ENCODE data around the gene THSD4. TPM values are rescaled to one million over a fixed set of nuclear protein-coding genes. Genes with fewer than 3 reads are reported as not detected.
A peak's percentile ranks its signal among the peaks of the same experiment; 100 is the strongest.

Gene THSD4
- total RNA-seq, 4 donors from 2014 or later, result 39.4 to 232 (median 127) TPM

- no peaks in the 10 kb centered on the region for H3K36me3 ChIP-seq
- no peak for TF ChIP-seq POLR2A (IDR thresholded peaks at IDR 0.05)
- TF ChIP-seq CTCF (IDR thresholded peaks at IDR 0.05), result no peak
- peaks cover 0 to 36% (median 0%) of the 10 kb centered on the region in 3 donors for H3K4me1 ChIP-seq
- H3K4me3 ChIP-seq, result no peak overlapping the region
- H3K27ac ChIP-seq, result peak overlapping the region in 3 of 4 donors; percentile 40 to 55 (median 40)
- no peaks in the 10 kb centered on the region for H3K9me3 ChIP-seq
- WGBS, 2 donors, result 54 to 73% methylated on average over 4 to 5 of the region's 5 CpGs
- no peak for DNase-seq
- intact Hi-C loops (cut with DNase I), result no loop called here
- H3K27me3 ChIP-seq, result no peaks in the 10 kb centered on the region
Observed at GRCh38 chr15:71083349-71083748, 31.9 kb upstream of the THSD4 start.

GRCh38 chr15:71084264-71084663, 31.0 kb upstream of the THSD4 start:
- no peak for TF ChIP-seq POLR2A (IDR thresholded peaks at IDR 0.05)
- TF ChIP-seq CTCF (IDR thresholded peaks at IDR 0.05), result no peak
- Histone ChIP-seq H3K36me3 (no peaks in the 10 kb centered on the region), H3K9me3 (no peaks in the 10 kb centered on the region), H3K27ac (no peak overlapping the region), H3K4me3 (no peak overlapping the region), H3K4me1 (peaks cover 0 to 28% (median 0%) of the 10 kb centered on the region in 3 donors), H3K27me3 (no peaks in the 10 kb centered on the region)
- intact Hi-C loops (cut with DNase I), result no loop called here
- DNase-seq, result no peak
- 81 to 89% methylated on average over 2 of the region's 2 CpGs for whole genome bisulfite sequencing, 2 donors

- H3K27ac ChIP-seq, result no peak overlapping the region
- peaks cover 0 to 13% (median 0%) of the 10 kb centered on the region in 3 donors for H3K4me1 ChIP-seq
- no peaks in the 10 kb centered on the region for H3K27me3 ChIP-seq
- H3K9me3 ChIP-seq, result no peaks in the 10 kb centered on the region
- H3K36me3 ChIP-seq, result no peaks in the 10 kb centered on the region
- no peak overlapping the region for H3K4me3 ChIP-seq
- intact Hi-C loops (cut with DNase I), result no loop called here
- no peak for TF ChIP-seq CTCF (IDR thresholded peaks at IDR 0.05)
- TF ChIP-seq POLR2A (IDR thresholded peaks at IDR 0.05), result no peak
- DNase-seq, result no peak
- 82 to 87% methylated on average over 3 of the region's 3 CpGs for WGBS, 2 donors
Observed at GRCh38 chr15:71085809-71086208, 29.5 kb upstream of the THSD4 start.

GRCh38 chr15:71088155-71088554, 27.1 kb upstream of the THSD4 start:
- no peak overlapping the region for H3K4me3 ChIP-seq
- no peaks in the 10 kb centered on the region for H3K27me3 ChIP-seq
- H3K9me3 ChIP-seq, result no peaks in the 10 kb centered on the region
- TF ChIP-seq POLR2A (IDR thresholded peaks at IDR 0.05), result no peak
- no peak for TF ChIP-seq CTCF (IDR thresholded peaks at IDR 0.05)
- intact Hi-C loops (cut with DNase I), result no loop called here
- DNase-seq, result no peak
- peaks cover 0 to 11% (median 4%) of the 10 kb centered on the region in 3 donors for H3K4me1 ChIP-seq
- no peaks in the 10 kb centered on the region for H3K36me3 ChIP-seq
- no peak overlapping the region for H3K27ac ChIP-seq

GRCh38 chr15:71088683-71089082, 26.6 kb upstream of the THSD4 start:
- H3K4me3 ChIP-seq, result no peak overlapping the region
- WGBS, 2 donors, result 100% methylated on average over 1 of the region's 1 CpG
- TF ChIP-seq CTCF (IDR thresholded peaks at IDR 0.05) (no peak), POLR2A (IDR thresholded peaks at IDR 0.05) (no peak)
- H3K27me3 ChIP-seq, result no peaks in the 10 kb centered on the region
- no peaks in the 10 kb centered on the region for H3K36me3 ChIP-seq
- no peak for DNase-seq
- no peaks in the 10 kb centered on the region for H3K9me3 ChIP-seq
- intact Hi-C loops (cut with DNase I), result no loop called here
- H3K27ac ChIP-seq, result no peak overlapping the region
- peaks cover 0 to 10% (median 5%) of the 10 kb centered on the region in 3 donors for H3K4me1 ChIP-seq
